ENCODE measurements around the gene PKP3.

Gene PKP3

GRCh38 chr11:453564-453963 lies 59.6 kb downstream of the PKP3 start:
- no peak for ATAC-seq
- TF ChIP-seq TOX (CRISPR knock-in tag; IDR thresholded peaks at IDR 0.05; ENCODE audit: borderline replicate concordance) (no peak), ISL1 (CRISPR knock-in tag; IDR thresholded peaks at IDR 0.05) (no peak), CSDC2 (CRISPR knock-in tag; IDR thresholded peaks at IDR 0.05) (no peak), ZNF565 (CRISPR knock-in tag; conservative IDR thresholded peaks at IDR 0.05; ENCODE audit: low read depth) (no peak), GLIS3 (CRISPR knock-in tag; IDR thresholded peaks at IDR 0.05) (no peak), PPARA (CRISPR knock-in tag; IDR thresholded peaks at IDR 0.05; ENCODE audit: borderline replicate concordance) (no peak), ZC3H10 (CRISPR knock-in tag; IDR thresholded peaks at IDR 0.05) (no peak), RARB (CRISPR knock-in tag; IDR thresholded peaks at IDR 0.05) (no peak)
- TF ChIP-seq, protein P1, sequence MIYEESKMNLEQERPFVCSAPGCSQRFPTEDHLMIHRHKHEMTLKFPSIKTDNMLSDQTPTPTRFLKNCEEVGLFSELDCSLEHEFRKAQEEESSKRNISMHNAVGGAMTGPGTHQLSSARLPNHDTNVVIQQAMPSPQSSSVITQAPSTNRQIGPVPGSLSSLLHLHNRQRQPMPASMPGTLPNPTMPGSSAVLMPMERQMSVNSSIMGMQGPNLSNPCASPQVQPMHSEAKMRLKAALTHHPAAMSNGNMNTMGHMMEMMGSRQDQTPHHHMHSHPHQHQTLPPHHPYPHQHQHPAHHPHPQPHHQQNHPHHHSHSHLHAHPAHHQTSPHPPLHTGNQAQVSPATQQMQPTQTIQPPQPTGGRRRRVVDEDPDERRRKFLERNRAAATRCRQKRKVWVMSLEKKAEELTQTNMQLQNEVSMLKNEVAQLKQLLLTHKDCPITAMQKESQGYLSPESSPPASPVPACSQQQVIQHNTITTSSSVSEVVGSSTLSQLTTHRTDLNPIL (CRISPR knock-in tag; IDR thresholded peaks at IDR 0.05; ENCODE audit: low read depth), result no peak
- TF ChIP-seq, protein P2, sequence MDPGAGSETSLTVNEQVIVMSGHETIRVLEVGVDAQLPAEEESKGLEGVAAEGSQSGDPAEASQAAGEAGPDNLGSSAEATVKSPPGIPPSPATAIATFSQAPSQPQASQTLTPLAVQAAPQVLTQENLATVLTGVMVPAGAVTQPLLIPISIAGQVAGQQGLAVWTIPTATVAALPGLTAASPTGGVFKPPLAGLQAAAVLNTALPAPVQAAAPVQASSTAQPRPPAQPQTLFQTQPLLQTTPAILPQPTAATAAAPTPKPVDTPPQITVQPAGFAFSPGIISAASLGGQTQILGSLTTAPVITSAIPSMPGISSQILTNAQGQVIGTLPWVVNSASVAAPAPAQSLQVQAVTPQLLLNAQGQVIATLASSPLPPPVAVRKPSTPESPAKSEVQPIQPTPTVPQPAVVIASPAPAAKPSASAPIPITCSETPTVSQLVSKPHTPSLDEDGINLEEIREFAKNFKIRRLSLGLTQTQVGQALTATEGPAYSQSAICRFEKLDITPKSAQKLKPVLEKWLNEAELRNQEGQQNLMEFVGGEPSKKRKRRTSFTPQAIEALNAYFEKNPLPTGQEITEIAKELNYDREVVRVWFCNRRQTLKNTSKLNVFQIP (CRISPR knock-in tag; IDR thresholded peaks at IDR 0.05; ENCODE audit: borderline replicate concordance, low read depth), result no peak

- ATAC-seq, result no peak
- TF ChIP-seq ARNTL (CRISPR knock-in tag; IDR thresholded peaks at IDR 0.05; ENCODE audit: borderline replicate concordance, low read depth) (no peak), ZFP30 (CRISPR knock-in tag; IDR thresholded peaks at IDR 0.05) (no peak), GLIS3 (CRISPR knock-in tag; IDR thresholded peaks at IDR 0.05) (no peak), ZNF8 (CRISPR knock-in tag; IDR thresholded peaks at IDR 0.05) (no peak), ZFP3 (CRISPR knock-in tag; IDR thresholded peaks at IDR 0.05) (no peak), ESRRG (CRISPR knock-in tag; IDR thresholded peaks at IDR 0.05) (no peak), CSRNP3 (CRISPR knock-in tag; IDR thresholded peaks at IDR 0.05) (no peak)
- TF ChIP-seq, protein P3, sequence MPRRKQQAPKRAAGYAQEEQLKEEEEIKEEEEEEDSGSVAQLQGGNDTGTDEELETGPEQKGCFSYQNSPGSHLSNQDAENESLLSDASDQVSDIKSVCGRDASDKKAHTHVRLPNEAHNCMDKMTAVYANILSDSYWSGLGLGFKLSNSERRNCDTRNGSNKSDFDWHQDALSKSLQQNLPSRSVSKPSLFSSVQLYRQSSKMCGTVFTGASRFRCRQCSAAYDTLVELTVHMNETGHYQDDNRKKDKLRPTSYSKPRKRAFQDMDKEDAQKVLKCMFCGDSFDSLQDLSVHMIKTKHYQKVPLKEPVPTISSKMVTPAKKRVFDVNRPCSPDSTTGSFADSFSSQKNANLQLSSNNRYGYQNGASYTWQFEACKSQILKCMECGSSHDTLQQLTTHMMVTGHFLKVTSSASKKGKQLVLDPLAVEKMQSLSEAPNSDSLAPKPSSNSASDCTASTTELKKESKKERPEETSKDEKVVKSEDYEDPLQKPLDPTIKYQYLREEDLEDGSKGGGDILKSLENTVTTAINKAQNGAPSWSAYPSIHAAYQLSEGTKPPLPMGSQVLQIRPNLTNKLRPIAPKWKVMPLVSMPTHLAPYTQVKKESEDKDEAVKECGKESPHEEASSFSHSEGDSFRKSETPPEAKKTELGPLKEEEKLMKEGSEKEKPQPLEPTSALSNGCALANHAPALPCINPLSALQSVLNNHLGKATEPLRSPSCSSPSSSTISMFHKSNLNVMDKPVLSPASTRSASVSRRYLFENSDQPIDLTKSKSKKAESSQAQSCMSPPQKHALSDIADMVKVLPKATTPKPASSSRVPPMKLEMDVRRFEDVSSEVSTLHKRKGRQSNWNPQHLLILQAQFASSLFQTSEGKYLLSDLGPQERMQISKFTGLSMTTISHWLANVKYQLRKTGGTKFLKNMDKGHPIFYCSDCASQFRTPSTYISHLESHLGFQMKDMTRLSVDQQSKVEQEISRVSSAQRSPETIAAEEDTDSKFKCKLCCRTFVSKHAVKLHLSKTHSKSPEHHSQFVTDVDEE (CRISPR knock-in tag; IDR thresholded peaks at IDR 0.05), result no peak
- TF ChIP-seq, protein P2 (CRISPR knock-in tag; IDR thresholded peaks at IDR 0.05; ENCODE audit: borderline replicate concordance, low read depth), result no peak
Measured at GRCh38 chr11:454043-454442, 60.0 kb downstream of the PKP3 start.

Measured in SK-N-SH treated with all-trans-retinoic acid at 6 μM for 48 hours (cell line).